ENCODE results near the gene GSX1. TPM values are rescaled to one million over a fixed set of nuclear protein-coding genes. Genes with fewer than 3 reads are reported as not detected.

GSX1 gene
- total and polyA plus RNA-seq, 2 of the 4 experiments (the other 2 are of a cell fraction) = not detected

DNA sequence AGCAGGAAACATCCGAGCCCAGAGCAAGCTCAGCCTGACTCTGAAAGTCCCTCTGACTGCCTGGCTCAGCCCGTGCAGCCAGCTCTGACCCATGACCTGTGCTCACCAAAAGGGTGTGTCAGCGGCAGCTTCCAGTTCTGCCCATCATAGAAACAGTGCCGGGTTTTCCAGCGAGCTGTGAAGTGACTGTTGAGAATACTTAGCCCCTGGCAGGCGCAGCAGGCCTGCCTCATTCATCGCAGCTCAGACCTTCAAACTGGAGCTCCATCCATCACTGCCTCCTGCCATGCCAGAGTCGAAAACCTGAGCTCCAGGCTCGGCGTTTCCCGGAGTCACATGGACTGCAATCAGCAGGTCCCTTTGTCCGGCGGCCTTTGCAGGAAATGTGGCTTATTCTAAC, 16.3 kb upstream of the GSX1 start:
- Histone ChIP-seq H3K9ac (ENCODE audit: low read depth, low read length) (no peak overlapping the region), H2BK20ac (ENCODE audit: low read depth, low read length) (no peak overlapping the region), H3K79me1 (ENCODE audit: low read depth in 1 of 2, low read length in 2 of 2) (no peaks in the 10 kb centered on the region), H2BK120ac (ENCODE audit: low read depth, low read length) (no peak overlapping the region), H2BK15ac (ENCODE audit: low read depth, low read length) (no peak overlapping the region), H2AK5ac (ENCODE audit: low read depth, low read length) (no peak overlapping the region), H4K20me1 (ENCODE audit: insufficient read depth, low read length) (no peaks in the 10 kb centered on the region), H2BK5ac (ENCODE audit: low read depth, low read length, poor library complexity, severe bottlenecking) (no peak overlapping the region), H3K18ac (ENCODE audit: low read depth, low read length) (no peak overlapping the region), H3K4me3 (ENCODE audit: insufficient read depth, low read depth, low read length) (no peak overlapping the region), H3K4me1 (ENCODE audit: control insufficient read depth, insufficient read depth, low read length) (no peaks in the 10 kb centered on the region), H3K9me1 (ENCODE audit: insufficient read depth, low read length) (no peaks in the 10 kb centered on the region), H4K8ac (ENCODE audit: low read depth in 2 of 2, low read length in 2 of 2) (no peak overlapping the region), H3K27me3 (ENCODE audit: control insufficient read depth, insufficient read depth, low read length) (peaks cover 15% of the 10 kb centered on the region), H3K14ac (replicated peaks; ENCODE audit: low read depth, low read length) (no peak overlapping the region), H4K5ac (ENCODE audit: low read depth, low read length) (no peak overlapping the region), H3K36me3 (ENCODE audit: control insufficient read depth, insufficient read depth, low read length) (no peaks in the 10 kb centered on the region), H2AFZ (replicated peaks; ENCODE audit: low read length, poor library complexity) (no peak overlapping the region), H3K4me2 (ENCODE audit: low read depth, low read length) (no peak overlapping the region), H4K91ac (ENCODE audit: insufficient read depth, low read depth, low read length) (no peak overlapping the region), H3K27ac (ENCODE audit: insufficient read depth, low read length) (no peak overlapping the region), H3K23ac (ENCODE audit: low read depth, low read length) (no peak overlapping the region), H3K56ac (ENCODE audit: extremely low read depth, insufficient read depth, low read length) (no peak overlapping the region), H3K4ac (ENCODE audit: low read depth, low read length) (no peak overlapping the region), H3K9me3 (ENCODE audit: control insufficient read depth, insufficient read depth, low read length) (no peaks in the 10 kb centered on the region), H2AK9ac (replicated peaks; ENCODE audit: low read depth, low read length, poor library complexity) (no peak overlapping the region)
- POLR2A ChIA-PET (ENCODE audit: unreplicated experiment) = no interaction called here
- in situ Hi-C loops (cut with MboI; ENCODE audit: low sequenced_read_pairs) (no loop called here), intact Hi-C loops (cut with micrococcal nuclease) (no loop called here), dilution Hi-C loops (cut with HindIII; ENCODE audit: low sequenced_read_pairs, unreplicated experiment) (no loop called here)
- TF ChIP-seq RCOR1 (IDR thresholded peaks at IDR 0.05; ENCODE audit: insufficient replicate concordance, low read length) (no peak), POLR2A (IDR thresholded peaks at IDR 0.05; ENCODE audit: low read depth, low read length) (no peak), SMC3 (IDR thresholded peaks at IDR 0.05; ENCODE audit: low read depth, low read length) (no peak), MXI1 (IDR thresholded peaks at IDR 0.05; ENCODE audit: borderline replicate concordance, low read depth, low read length) (no peak), CEBPB (IDR thresholded peaks at IDR 0.05; ENCODE audit: low read depth, low read length) (no peak), RFX5 (IDR thresholded peaks at IDR 0.05; ENCODE audit: low read depth, low read length) (no peak), CHD1 (IDR thresholded peaks at IDR 0.05; ENCODE audit: low read depth, low read length) (no peak), MAFK (IDR thresholded peaks at IDR 0.05; ENCODE audit: low read depth, low read length) (no peak)
- TF ChIP-seq, protein P1, sequence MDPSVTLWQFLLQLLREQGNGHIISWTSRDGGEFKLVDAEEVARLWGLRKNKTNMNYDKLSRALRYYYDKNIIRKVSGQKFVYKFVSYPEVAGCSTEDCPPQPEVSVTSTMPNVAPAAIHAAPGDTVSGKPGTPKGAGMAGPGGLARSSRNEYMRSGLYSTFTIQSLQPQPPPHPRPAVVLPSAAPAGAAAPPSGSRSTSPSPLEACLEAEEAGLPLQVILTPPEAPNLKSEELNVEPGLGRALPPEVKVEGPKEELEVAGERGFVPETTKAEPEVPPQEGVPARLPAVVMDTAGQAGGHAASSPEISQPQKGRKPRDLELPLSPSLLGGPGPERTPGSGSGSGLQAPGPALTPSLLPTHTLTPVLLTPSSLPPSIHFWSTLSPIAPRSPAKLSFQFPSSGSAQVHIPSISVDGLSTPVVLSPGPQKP (IDR thresholded peaks at IDR 0.05; ENCODE audit: borderline replicate concordance, low read depth, low read length) = no peak
- TF ChIP-seq, protein P2, sequence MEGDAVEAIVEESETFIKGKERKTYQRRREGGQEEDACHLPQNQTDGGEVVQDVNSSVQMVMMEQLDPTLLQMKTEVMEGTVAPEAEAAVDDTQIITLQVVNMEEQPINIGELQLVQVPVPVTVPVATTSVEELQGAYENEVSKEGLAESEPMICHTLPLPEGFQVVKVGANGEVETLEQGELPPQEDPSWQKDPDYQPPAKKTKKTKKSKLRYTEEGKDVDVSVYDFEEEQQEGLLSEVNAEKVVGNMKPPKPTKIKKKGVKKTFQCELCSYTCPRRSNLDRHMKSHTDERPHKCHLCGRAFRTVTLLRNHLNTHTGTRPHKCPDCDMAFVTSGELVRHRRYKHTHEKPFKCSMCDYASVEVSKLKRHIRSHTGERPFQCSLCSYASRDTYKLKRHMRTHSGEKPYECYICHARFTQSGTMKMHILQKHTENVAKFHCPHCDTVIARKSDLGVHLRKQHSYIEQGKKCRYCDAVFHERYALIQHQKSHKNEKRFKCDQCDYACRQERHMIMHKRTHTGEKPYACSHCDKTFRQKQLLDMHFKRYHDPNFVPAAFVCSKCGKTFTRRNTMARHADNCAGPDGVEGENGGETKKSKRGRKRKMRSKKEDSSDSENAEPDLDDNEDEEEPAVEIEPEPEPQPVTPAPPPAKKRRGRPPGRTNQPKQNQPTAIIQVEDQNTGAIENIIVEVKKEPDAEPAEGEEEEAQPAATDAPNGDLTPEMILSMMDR (conservative IDR thresholded peaks at IDR 0.05; ENCODE audit: low read depth, low read length) = no peak
- DNase-seq (no peak), ATAC-seq (ENCODE audit: low read depth) (no peak)
- WGBS, 2 experiments (ENCODE audit: extremely low coverage in 2 of 2, insufficient read length in 1 of 2) = 0% methylated on average over 1 of the region's 13 CpGs; no CpG with 5 or more reads in 1 of the 2 experiments
- no TSS peak for BruUV-seq (replicated peaks)
- CTCF ChIA-PET = interaction anchor here (0.7 kb wide), 1 partner anchor 243 kb away, joined by 3 read pairs; no protein-coding TSS in a partner anchor

All from IMR-90 (cell line).